ENCODE measurements around the gene GYG2. TPM values are rescaled to one million over a fixed set of nuclear protein-coding genes. Genes with fewer than 3 reads are reported as not detected.

GYG2 gene
- total and polyA plus RNA-seq, 2 experiments from 2014 or later: 17.6 to 63.8 TPM

DNA sequence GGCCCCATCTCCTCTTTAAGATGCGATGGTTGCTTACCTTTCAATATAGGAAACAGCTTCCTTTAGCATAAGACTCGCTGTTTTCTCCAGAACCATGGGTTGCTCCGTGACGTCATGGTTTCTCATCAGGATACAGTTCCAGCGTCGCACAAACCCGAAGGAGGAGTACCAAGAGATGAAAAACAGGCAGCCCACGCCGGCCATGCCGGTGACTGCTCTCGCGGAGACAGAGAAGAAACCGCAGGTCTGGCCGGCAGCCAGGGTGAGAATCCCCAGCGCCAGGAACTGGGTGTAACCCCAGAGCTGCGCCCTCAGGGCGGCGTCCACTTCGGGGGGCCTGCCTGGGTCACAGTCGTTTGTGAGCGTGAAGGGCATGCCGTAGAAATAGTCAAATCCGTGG is 89.0 kb downstream of the GYG2 start:
- ATAC-seq: no peak
- no peak overlapping the region for H2AFZ ChIP-seq

DNA sequence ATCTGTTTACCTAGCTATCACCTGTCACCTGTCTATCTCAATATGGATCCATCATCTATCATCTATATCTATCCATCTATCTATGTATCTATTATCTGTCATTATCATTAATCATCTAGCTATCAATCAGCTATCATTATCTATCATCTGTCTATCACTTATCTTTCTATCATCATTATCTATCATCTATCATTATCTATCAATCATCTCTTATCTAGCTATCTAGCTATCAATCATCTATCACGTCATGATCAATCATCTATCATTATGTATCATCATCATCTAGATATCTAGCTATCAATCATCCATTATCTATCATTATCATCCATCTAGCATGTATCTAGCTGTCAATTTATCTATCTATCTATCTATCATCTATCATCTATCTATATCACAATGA is 92.5 kb downstream of the GYG2 start:
- H3K36me3 Mint-ChIP-seq (ENCODE audit: low read depth): peaks cover 20% of the 10 kb centered on the region
- H3K27ac Mint-ChIP-seq: no peak overlapping the region
- Histone ChIP-seq H3K27ac (ENCODE audit: low read depth) (no peak overlapping the region), H4K20me1 (replicated peaks; ENCODE audit: insufficient read depth) (no peaks in the 10 kb centered on the region), H3K79me2 (replicated peaks; ENCODE audit: insufficient read depth) (no peaks in the 10 kb centered on the region), H3K36me3 (ENCODE audit: insufficient read depth) (no peaks in the 10 kb centered on the region), H2AFZ (no peak overlapping the region), H3K4me2 (no peak overlapping the region), H3K4me1 (ENCODE audit: insufficient read depth) (no peaks in the 10 kb centered on the region), H3K27me3 (ENCODE audit: insufficient read depth) (no peaks in the 10 kb centered on the region), H3F3A (replicated peaks; ENCODE audit: low read depth) (no peaks in the 10 kb centered on the region), H3K4me3 (no peak overlapping the region), H3K9me2 (ENCODE audit: insufficient read depth) (no peaks in the 10 kb centered on the region)
- no peaks in the 10 kb centered on the region for H3K27me3 Mint-ChIP-seq (ENCODE audit: insufficient read depth, low read depth, poor library complexity)
- H3K4me3 Mint-ChIP-seq: no peak overlapping the region
- no peaks in the 10 kb centered on the region for H3K4me1 Mint-ChIP-seq
- no peak for ATAC-seq
- DNase-seq (ENCODE audit: low spot score): no peak
- peaks cover 4% of the 10 kb centered on the region for H3K9me3 Mint-ChIP-seq
- TF ChIP-seq NANOG (IDR thresholded peaks at IDR 0.05; ENCODE audit: borderline replicate concordance): no peak
- TF ChIP-seq CREB1 (CRISPR knock-in tag; IDR thresholded peaks at IDR 0.05; ENCODE audit: low read depth): no peak
- TF ChIP-seq POLR2AphosphoS5 (IDR thresholded peaks at IDR 0.05; ENCODE audit: low read depth): no peak
- TF ChIP-seq ETS1 (IDR thresholded peaks at IDR 0.05): no peak
- TF ChIP-seq, protein P1, sequence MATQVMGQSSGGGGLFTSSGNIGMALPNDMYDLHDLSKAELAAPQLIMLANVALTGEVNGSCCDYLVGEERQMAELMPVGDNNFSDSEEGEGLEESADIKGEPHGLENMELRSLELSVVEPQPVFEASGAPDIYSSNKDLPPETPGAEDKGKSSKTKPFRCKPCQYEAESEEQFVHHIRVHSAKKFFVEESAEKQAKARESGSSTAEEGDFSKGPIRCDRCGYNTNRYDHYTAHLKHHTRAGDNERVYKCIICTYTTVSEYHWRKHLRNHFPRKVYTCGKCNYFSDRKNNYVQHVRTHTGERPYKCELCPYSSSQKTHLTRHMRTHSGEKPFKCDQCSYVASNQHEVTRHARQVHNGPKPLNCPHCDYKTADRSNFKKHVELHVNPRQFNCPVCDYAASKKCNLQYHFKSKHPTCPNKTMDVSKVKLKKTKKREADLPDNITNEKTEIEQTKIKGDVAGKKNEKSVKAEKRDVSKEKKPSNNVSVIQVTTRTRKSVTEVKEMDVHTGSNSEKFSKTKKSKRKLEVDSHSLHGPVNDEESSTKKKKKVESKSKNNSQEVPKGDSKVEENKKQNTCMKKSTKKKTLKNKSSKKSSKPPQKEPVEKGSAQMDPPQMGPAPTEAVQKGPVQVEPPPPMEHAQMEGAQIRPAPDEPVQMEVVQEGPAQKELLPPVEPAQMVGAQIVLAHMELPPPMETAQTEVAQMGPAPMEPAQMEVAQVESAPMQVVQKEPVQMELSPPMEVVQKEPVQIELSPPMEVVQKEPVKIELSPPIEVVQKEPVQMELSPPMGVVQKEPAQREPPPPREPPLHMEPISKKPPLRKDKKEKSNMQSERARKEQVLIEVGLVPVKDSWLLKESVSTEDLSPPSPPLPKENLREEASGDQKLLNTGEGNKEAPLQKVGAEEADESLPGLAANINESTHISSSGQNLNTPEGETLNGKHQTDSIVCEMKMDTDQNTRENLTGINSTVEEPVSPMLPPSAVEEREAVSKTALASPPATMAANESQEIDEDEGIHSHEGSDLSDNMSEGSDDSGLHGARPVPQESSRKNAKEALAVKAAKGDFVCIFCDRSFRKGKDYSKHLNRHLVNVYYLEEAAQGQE (IDR thresholded peaks at IDR 0.05; ENCODE audit: unreplicated experiment): no peak
- TF ChIP-seq EZH2 (IDR thresholded peaks at IDR 0.05; ENCODE audit: low read depth, unreplicated experiment): no peak
- TF ChIP-seq ZNF331 (CRISPR knock-in tag; IDR thresholded peaks at IDR 0.05; ENCODE audit: low read depth): no peak
- no peak for TF ChIP-seq EZH2phosphoT487 (IDR thresholded peaks at IDR 0.05; ENCODE audit: unreplicated experiment)
- no peak for TF ChIP-seq STAT1 (IDR thresholded peaks at IDR 0.05; ENCODE audit: unreplicated experiment)
- TF ChIP-seq ZNF462 (CRISPR knock-in tag; IDR thresholded peaks at IDR 0.05): no peak

More for the DNA sequence above, 89.0 kb downstream of the GYG2 start:
- H4K20me1 ChIP-seq (replicated peaks; ENCODE audit: insufficient read depth): no peaks in the 10 kb centered on the region
- no peaks in the 10 kb centered on the region for H3F3A ChIP-seq (replicated peaks; ENCODE audit: low read depth)
- H3K36me3 ChIP-seq (ENCODE audit: insufficient read depth): no peaks in the 10 kb centered on the region
- H3K27me3 ChIP-seq (ENCODE audit: insufficient read depth): no peaks in the 10 kb centered on the region
- TF ChIP-seq JUNB (IDR thresholded peaks at IDR 0.05; ENCODE audit: unreplicated experiment): no peak
- no peak for TF ChIP-seq STAT1 (IDR thresholded peaks at IDR 0.05; ENCODE audit: unreplicated experiment)
- TF ChIP-seq NANOG (IDR thresholded peaks at IDR 0.05; ENCODE audit: borderline replicate concordance): no peak
- TF ChIP-seq EZH2 (IDR thresholded peaks at IDR 0.05; ENCODE audit: low read depth, unreplicated experiment): no peak
- TF ChIP-seq ZNF114 (CRISPR knock-in tag; IDR thresholded peaks at IDR 0.05): no peak
- no peak for DNase-seq (ENCODE audit: low spot score)
- no peaks in the 10 kb centered on the region for H3K9me2 ChIP-seq (ENCODE audit: insufficient read depth)
- H3K79me2 ChIP-seq (replicated peaks; ENCODE audit: insufficient read depth): no peaks in the 10 kb centered on the region
- no peak overlapping the region for H3K4me2 ChIP-seq
- peaks cover 11% of the 10 kb centered on the region; the same call in 1 of the 2 replicates for H3K4me1 ChIP-seq (ENCODE audit: insufficient read depth)
- Mint-ChIP-seq H3K9me3 (peaks cover 4% of the 10 kb centered on the region), H3K27ac (no peak overlapping the region), H3K27me3 (ENCODE audit: insufficient read depth, low read depth, poor library complexity) (no peaks in the 10 kb centered on the region), H3K4me3 (no peak overlapping the region), H3K4me1 (peaks cover 12% of the 10 kb centered on the region), H3K36me3 (ENCODE audit: low read depth) (peaks cover 31% of the 10 kb centered on the region)
- no peak overlapping the region for H3K4me3 ChIP-seq
- H3K27ac ChIP-seq (ENCODE audit: low read depth): no peak overlapping the region
